ENCODE data around the gene PSEN2. TPM values are rescaled to one million over a fixed set of nuclear protein-coding genes. Genes with fewer than 3 reads are reported as not detected.
A peak's percentile ranks its signal among the peaks of the same experiment; 100 is the strongest.

PSEN2 gene
- total and polyA plus RNA-seq, 9 of the 15 experiments (the other 6 are each of a cell fraction or from before 2014, with no cell fraction given), result 2.3 to 21.5 (median 13.7) TPM

- DNase-seq (ENCODE audit: extremely low read depth in 1 of 4, low spot score in 3 of 4) (no peak), ATAC-seq (no peak), FAIRE-seq (no peak)
- Histone ChIP-seq H3K9me1 (ENCODE audit: control insufficient read depth, insufficient read depth, low read length) (no peaks in the 10 kb centered on the region), H3K9me3 (replicated peaks; ENCODE audit: control insufficient read depth, insufficient read depth, low read depth, low read length) (no peaks in the 10 kb centered on the region), H2AFZ (ENCODE audit: low read depth, low read length) (no peak overlapping the region), H3K4me3 (no peak overlapping the region), H3K27me3 (ENCODE audit: control insufficient read depth in 2 of 2, insufficient read depth in 2 of 2, low read length in 2 of 2) (no peaks in the 10 kb centered on the region), H3K79me2 (ENCODE audit: control insufficient read depth, insufficient read depth, low read length) (no peaks in the 10 kb centered on the region), H3K27ac (ENCODE audit: extremely low read depth, low read depth, low read length) (no peak overlapping the region), H3K36me3 (ENCODE audit: control insufficient read depth, insufficient read depth, low read length) (no peaks in the 10 kb centered on the region), H4K20me1 (replicated peaks; ENCODE audit: control insufficient read depth, insufficient read depth, low read length) (no peaks in the 10 kb centered on the region), H3K4me2 (ENCODE audit: insufficient read depth, low read length) (no peak overlapping the region), H3K9ac (ENCODE audit: insufficient read depth in 1 of 2, low read depth in 2 of 2, low read length in 2 of 2) (peak overlapping the region in 1 of 2 experiments; percentile 31; a peak in 1 of 4 replicates), H3K4me1 (replicated peaks in 1 of 2; ENCODE audit: control insufficient read depth in 2 of 2, insufficient read depth in 2 of 2, low read length in 2 of 2) (no peaks in the 10 kb centered on the region)
- in situ Hi-C loops (cut with MboI) (no loop called here), intact Hi-C loops (cut with micrococcal nuclease) (no loop called here)
- ChIA-PET POLR2A (interaction anchor here (0.8 to 1.3 kb wide), 3 partner anchors 10 to 522 kb away, joined by 3 read pairs; no protein-coding TSS in a partner anchor), CTCF (ENCODE audit: low intra/inter-chr PET ratio) (no interaction called here)
- WGBS (ENCODE audit: insufficient coverage, low coverage, missing lambda C conversion rate), result 76% methylated on average over 10 of the region's 10 CpGs
- BruUV-seq (replicated peaks), result no TSS peak
- TF ChIP-seq MAFK (IDR thresholded peaks at IDR 0.05; ENCODE audit: low read length) (no peak), RBM39 (optimal IDR thresholded peaks at IDR 0.05; ENCODE audit: low read depth, low read length) (no peak), SETDB1 (IDR thresholded peaks at IDR 0.05; ENCODE audit: low read length) (no peak), ZNF146 (CRISPR knock-in tag; IDR thresholded peaks at IDR 0.05; ENCODE audit: unreplicated experiment) (no peak), ZKSCAN3 (CRISPR knock-in tag; IDR thresholded peaks at IDR 0.05) (no peak), XRCC5 (IDR thresholded peaks at IDR 0.05; ENCODE audit: low read depth, low read length) (no peak), HMG20A (CRISPR knock-in tag; conservative IDR thresholded peaks at IDR 0.05) (no peak), NR2F6 (CRISPR knock-in tag; IDR thresholded peaks at IDR 0.05) (no peak), ZNF778 (CRISPR knock-in tag; IDR thresholded peaks at IDR 0.05) (no peak), CBX8 (IDR thresholded peaks at IDR 0.05; ENCODE audit: borderline replicate concordance, extremely low read depth, low read depth, low read length, poor library complexity, severe bottlenecking) (no peak), ZNF140 (CRISPR knock-in tag; IDR thresholded peaks at IDR 0.05) (no peak)
Measured at GRCh38 chr1:226908419-226908818, 38.0 kb downstream of the PSEN2 start.
